ENCODE data around the gene RILP. TPM values are rescaled to one million over a fixed set of nuclear protein-coding genes. Genes with fewer than 3 reads are reported as not detected.

Gene RILP
- total RNA-seq, 1 experiment from 2014 or later: 11.6 TPM

DNA sequence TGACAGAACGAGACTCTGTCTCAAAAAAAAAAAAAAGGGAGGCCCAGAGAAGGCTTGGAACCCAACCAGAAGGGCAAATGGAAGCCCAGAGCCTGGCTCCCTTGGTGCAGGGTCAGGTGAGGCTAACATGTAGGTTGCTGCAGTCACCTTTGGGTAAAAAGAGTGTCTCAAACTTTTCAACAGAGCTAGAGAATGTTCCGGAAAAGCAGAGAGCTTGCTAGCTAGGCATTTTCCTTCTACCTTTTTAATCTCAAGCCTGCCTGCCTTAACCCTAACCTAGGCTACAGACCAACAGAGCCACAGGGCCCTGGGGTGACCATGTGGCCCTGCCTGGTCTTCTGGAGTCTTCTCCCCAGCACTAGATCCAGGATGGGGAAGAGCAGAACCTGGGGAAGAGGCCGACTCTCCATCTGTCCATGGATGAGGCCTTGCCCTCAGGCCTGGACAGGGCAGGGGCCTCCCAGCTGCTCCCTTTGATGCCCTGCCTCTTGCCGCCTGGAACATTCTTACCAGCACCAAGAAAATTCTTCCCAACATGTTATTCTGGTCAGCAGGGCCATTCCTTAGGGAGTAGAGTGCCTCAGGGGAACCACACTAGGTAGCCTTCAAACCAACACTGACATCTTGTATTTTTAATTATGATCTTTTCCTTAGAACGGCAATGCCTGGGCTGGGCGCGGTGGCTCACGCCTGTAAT lies 51.1 kb downstream of the RILP start (continued):
- TF ChIP-seq ZNF274 (IDR thresholded peaks at IDR 0.05; ENCODE audit: low read depth, low read length) (no peak), JUND (IDR thresholded peaks at IDR 0.05) (no peak), POLR2AphosphoS5 (IDR thresholded peaks at IDR 0.05; ENCODE audit: low read depth, low read length) (no peak)
- TF ChIP-seq, protein P1, sequence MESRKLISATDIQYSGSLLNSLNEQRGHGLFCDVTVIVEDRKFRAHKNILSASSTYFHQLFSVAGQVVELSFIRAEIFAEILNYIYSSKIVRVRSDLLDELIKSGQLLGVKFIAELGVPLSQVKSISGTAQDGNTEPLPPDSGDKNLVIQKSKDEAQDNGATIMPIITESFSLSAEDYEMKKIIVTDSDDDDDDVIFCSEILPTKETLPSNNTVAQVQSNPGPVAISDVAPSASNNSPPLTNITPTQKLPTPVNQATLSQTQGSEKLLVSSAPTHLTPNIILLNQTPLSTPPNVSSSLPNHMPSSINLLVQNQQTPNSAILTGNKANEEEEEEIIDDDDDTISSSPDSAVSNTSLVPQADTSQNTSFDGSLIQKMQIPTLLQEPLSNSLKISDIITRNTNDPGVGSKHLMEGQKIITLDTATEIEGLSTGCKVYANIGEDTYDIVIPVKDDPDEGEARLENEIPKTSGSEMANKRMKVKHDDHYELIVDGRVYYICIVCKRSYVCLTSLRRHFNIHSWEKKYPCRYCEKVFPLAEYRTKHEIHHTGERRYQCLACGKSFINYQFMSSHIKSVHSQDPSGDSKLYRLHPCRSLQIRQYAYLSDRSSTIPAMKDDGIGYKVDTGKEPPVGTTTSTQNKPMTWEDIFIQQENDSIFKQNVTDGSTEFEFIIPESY (IDR thresholded peaks at IDR 0.05; ENCODE audit: extremely low read depth, insufficient replicate concordance, low read length): no peak

DNA sequence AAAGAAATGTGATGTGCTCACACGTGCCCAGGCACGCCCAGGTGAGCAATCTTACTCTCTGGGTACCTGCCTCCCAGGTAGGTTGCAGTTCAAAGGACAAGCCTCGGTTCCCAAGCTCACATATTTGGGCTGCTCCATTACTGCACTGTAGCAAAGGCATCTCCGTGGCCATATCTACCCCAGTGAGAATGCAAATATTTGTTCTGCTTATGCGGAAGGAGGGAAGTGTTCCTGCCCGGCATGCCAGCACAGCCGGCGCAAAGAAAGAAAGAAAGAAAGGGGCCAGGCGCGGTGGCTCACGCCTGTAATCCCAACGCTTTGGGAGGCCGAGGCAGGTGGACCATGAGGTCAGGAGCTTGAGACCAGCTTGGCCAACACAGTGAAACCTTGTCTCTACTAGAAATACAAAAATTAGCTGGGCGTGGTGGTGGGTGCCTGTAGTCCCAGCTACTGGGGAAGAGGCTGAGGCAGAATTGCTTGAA lies 51.8 kb downstream of the RILP start:
- ATAC-seq (no peak), DNase-seq (ENCODE audit: low read depth, low spot score) (no peak)
- no peaks in the 10 kb centered on the region for H3K79me2 ChIP-seq (ENCODE audit: insufficient read depth, low read length)
- H3K9ac ChIP-seq (ENCODE audit: low read length): no peak overlapping the region
- ChIA-PET RAD21 (ENCODE audit: low non-redundant PET in 1 of 2, low total read pairs in 2 of 2, uncharacterized antibody in 2 of 2, unreplicated experiment in 2 of 2) (no interaction called here), POLR2A (no interaction called here), CTCF (interaction anchor here (1.5 kb wide), 1 partner anchor 24 kb away, joined by 5 read pairs; no protein-coding TSS in a partner anchor)
- intact Hi-C loops (cut with micrococcal nuclease): no loop called here
- H2AFZ ChIP-seq (ENCODE audit: low read depth, low read length, poor library complexity, severe bottlenecking): no peak overlapping the region
- peak overlapping the region; percentile 22; the same call in 1 of the 2 replicates for H3K4me2 ChIP-seq (ENCODE audit: low read length)
- H4K20me1 ChIP-seq (ENCODE audit: insufficient read depth): no peaks in the 10 kb centered on the region
- H3K27ac ChIP-seq (ENCODE audit: low read depth, low read length): no peak overlapping the region
- peaks cover 5 to 12% of the 10 kb centered on the region in 2 experiments; a peak in 2 of 4 replicates for H3K9me3 ChIP-seq (ENCODE audit: control insufficient read depth in 1 of 2, insufficient read depth in 1 of 2, low read depth in 1 of 2, low read length in 2 of 2)
- peaks cover 11 to 29% of the 10 kb centered on the region in 2 experiments for H3K4me1 ChIP-seq (ENCODE audit: control insufficient read depth in 1 of 2, insufficient read depth in 2 of 2, low read length in 2 of 2)
- BruUV-seq (replicated peaks): no TSS peak
- no peaks in the 10 kb centered on the region for H3K36me3 ChIP-seq (ENCODE audit: control insufficient read depth in 1 of 2, insufficient read depth in 2 of 2, low read length in 2 of 2)
- no peak overlapping the region for H3K4me3 ChIP-seq (replicated peaks in 1 of 2; ENCODE audit: low read depth in 1 of 2, low read length in 2 of 2)
- no peaks in the 10 kb centered on the region for H3K9me2 ChIP-seq (ENCODE audit: insufficient read depth)
- no peaks in the 10 kb centered on the region for H3K27me3 ChIP-seq (ENCODE audit: insufficient read depth, low read length)
- TF ChIP-seq ELF1 (IDR thresholded peaks at IDR 0.05; ENCODE audit: borderline replicate concordance, low read depth) (no peak), EZH2phosphoT487 (IDR thresholded peaks at IDR 0.05; ENCODE audit: borderline replicate concordance) (no peak)

Other genes with a start within 250 kb of the RILP start
- gene YWHAE, start 249.6 kb downstream of the RILP start, total RNA-seq (2021; ENCODE audit: unreplicated experiment): 735 TPM
- 55.5 TPM for gene CRK, start 193.6 kb downstream of the RILP start, total RNA-seq (2021; ENCODE audit: unreplicated experiment)
- gene MYO1C, start 157.2 kb downstream of the RILP start, total RNA-seq (2021; ENCODE audit: unreplicated experiment): 227 TPM
- gene INPP5K, start 133.3 kb downstream of the RILP start, total RNA-seq (2021; ENCODE audit: unreplicated experiment): 25.6 TPM
- 71.2 TPM for gene PITPNA, start 87.1 kb downstream of the RILP start, total RNA-seq (2021; ENCODE audit: unreplicated experiment)
- gene SLC43A2, start 21.0 kb downstream of the RILP start, total RNA-seq (2021; ENCODE audit: unreplicated experiment): 12.6 TPM
- gene SCARF1, start 4.1 kb downstream of the RILP start, total RNA-seq (2021; ENCODE audit: unreplicated experiment): 2.2 TPM
- 386 TPM for gene PRPF8, start 35.0 kb upstream of the RILP start, total RNA-seq (2021; ENCODE audit: unreplicated experiment)
- 1.8 TPM for gene TLCD2, start 60.5 kb upstream of the RILP start, total RNA-seq (2021; ENCODE audit: unreplicated experiment)
- gene WDR81, start 74.8 kb upstream of the RILP start, total RNA-seq (2021; ENCODE audit: unreplicated experiment): 17.3 TPM
- gene SERPINF2, start 93.0 kb upstream of the RILP start, total RNA-seq (2021; ENCODE audit: unreplicated experiment): 2.5 TPM
- 2.7 TPM for gene SERPINF1, start 112.2 kb upstream of the RILP start, total RNA-seq (2021; ENCODE audit: unreplicated experiment)
- gene SMYD4, start 180.0 kb upstream of the RILP start, total RNA-seq (2021; ENCODE audit: unreplicated experiment): 16.9 TPM
- gene RPA1, start 180.1 kb upstream of the RILP start, total RNA-seq (2021; ENCODE audit: unreplicated experiment): 198 TPM

Data from HCT116 (cell line).